Breast epithelium (tissue), 4 donors: ENCODE data around the gene NHLRC4. TPM values are rescaled to one million over a fixed set of nuclear protein-coding genes. Genes with fewer than 3 reads are reported as not detected.

Experiments used
- DNase-seq, 2 donors: peaks; one replicate each; pipeline ENCODE4 v3.0.0-alpha.2; 2019; ENCODE audit warnings: low spot score in 2 of 2
- H3K27ac ChIP-seq, 2 donors: fragments of 200-600 bp; sonication (generic) in 1 of 2; one replicate each; pipeline ENCODE4 v1.5.1; 2016 to 2019; ENCODE audit warnings: mild to moderate bottlenecking in 1 of 2
- H3K27me3 ChIP-seq, 2 donors: fragments of 200-600 bp; sonication (generic) in 1 of 2; one replicate each; pipeline versions ENCODE4 v1.5.1 to v1.6.0; 2017 to 2019; ENCODE audit warnings: control low read depth in 1 of 2, mild to moderate bottlenecking in 1 of 2
- H3K36me3 ChIP-seq: fragments of 200-600 bp; one replicate; pipeline ENCODE4 v1.5.1; 2019
- H3K4me1 ChIP-seq, 2 donors: fragments of 200-600 bp; sonication (generic); one replicate each; pipeline ENCODE4 v1.5.1; 2016 to 2019; ENCODE audit warnings: control low read depth in 1 of 2
- H3K4me3 ChIP-seq, 3 donors: fragments of 200-600 bp; sonication (generic); 1 replicate in 2 of 3; 2 replicates in 1 of 3; pipeline ENCODE4 v1.5.1; 2016 to 2019; ENCODE audit warnings: mild to moderate bottlenecking in 3 of 3, moderate library complexity in 2 of 3
- H3K9me3 ChIP-seq, 2 donors: fragments of 200-600 bp; sonication (generic) in 1 of 2; one replicate each; pipeline ENCODE4 v1.5.1; 2016 to 2019; ENCODE audit warnings: control low read depth in 1 of 2
- POLR2A ChIP-seq: fragments of 450-650 bp; IDR thresholded peaks from one replicate; pipeline ENCODE4 v1.6.1; 2016; ENCODE audit warnings: antibody characterized with exemption, mild to moderate bottlenecking, moderate library complexity
- POLR2AphosphoS5 ChIP-seq, 3 donors: sonication (generic); formaldehyde crosslinking; IDR thresholded peaks; one replicate each; pipeline ENCODE4 v1.6.1; 2017; ENCODE audit warnings: antibody characterized with exemption in 3 of 3
- intact Hi-C: fragments of 100-400 bp; cut with DNase I; formaldehyde crosslinking; loops from one replicate; pipeline ENCODE4 v1.15.1; 2023; ENCODE audit warnings: low total_unique reads
- total RNA-seq, 3 donors: library from RNA; depleted of rRNA; stranded (reverse); fragments of >200 nt; gene quantifications; one replicate each; pipeline ENCODE4 v1.1.0, GENCODE V29; 2016
- TF ChIP-seq, protein P1 (sequence below), 3 donors: fragments of 450-650 bp; IDR thresholded peaks; one replicate each; pipeline ENCODE4 v1.5.1; 2016 to 2017; ENCODE audit warnings: antibody characterized with exemption in 3 of 3, mild to moderate bottlenecking in 3 of 3, moderate library complexity in 3 of 3

The NHLRC4 gene
- total RNA-seq, 3 donors from 2014 or later, result 0.32 to 1.9 (median 0.66) TPM

DNA sequence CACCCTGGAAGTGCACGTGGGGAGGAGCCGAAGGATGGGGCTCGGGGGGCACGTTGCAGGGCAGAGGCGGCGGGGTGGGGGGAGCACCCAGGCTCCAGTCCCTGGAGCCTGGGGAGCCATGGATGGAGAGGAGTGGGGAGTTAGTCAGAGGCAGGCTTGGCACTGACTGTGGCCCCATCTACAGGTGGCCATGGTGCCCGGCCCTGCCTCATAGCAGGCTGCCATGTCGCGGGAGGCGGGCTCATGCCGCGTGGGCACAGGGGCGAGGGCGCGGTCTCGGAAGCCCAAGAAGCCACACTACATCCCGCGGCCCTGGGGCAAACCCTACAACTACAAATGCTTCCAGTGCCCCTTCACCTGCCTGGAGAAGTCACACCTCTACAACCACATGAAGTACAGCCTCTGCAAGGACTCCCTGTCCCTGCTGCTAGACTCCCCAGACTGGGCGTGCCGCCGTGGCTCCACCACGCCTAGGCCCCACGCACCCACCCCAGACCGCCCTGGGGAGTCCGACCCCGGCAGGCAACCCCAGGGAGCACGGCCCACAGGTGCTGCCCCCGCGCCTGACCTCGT, 3.6 kb upstream of the NHLRC4 start:
- peaks cover 5 to 39% of the 10 kb centered on the region in 2 donors for H3K27me3 ChIP-seq

DNA sequence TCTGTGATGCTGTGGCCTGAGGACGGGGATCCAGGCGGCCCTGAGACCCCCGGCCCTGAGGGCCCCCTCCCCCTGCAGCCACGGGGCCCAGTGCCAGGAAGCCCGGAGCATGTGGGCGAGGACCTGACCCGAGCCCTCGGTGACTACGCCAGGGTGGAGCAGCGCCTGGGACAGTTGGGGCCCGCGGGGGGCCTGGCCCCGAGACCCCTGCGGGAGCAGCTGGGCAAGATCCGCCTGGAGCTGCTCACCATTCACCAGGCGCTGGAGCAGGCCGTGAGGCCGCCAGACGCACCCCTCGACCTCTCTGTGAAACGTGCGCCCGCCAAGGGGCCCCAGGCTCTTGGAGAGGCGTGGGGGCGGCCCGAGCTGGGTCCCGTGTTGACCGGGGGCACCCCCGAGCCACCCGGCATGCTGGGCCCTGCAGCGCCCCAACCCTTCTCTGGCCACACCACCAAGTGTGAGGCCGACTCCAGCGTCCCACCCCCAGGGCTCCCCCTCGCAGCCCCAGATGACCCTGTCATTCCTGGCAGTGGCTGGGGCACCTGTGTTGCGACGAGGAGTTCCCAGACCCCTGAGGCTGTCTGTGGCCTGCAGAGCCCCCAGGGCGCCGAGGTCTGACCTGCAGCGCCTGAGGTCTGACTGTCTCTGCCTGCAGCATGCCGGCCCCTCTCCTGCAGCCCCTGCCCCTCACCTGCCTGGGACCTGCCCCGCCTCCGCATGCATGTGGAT, 2.0 kb upstream of the NHLRC4 start:
- no peak for DNase-seq
- TF ChIP-seq, protein P1, sequence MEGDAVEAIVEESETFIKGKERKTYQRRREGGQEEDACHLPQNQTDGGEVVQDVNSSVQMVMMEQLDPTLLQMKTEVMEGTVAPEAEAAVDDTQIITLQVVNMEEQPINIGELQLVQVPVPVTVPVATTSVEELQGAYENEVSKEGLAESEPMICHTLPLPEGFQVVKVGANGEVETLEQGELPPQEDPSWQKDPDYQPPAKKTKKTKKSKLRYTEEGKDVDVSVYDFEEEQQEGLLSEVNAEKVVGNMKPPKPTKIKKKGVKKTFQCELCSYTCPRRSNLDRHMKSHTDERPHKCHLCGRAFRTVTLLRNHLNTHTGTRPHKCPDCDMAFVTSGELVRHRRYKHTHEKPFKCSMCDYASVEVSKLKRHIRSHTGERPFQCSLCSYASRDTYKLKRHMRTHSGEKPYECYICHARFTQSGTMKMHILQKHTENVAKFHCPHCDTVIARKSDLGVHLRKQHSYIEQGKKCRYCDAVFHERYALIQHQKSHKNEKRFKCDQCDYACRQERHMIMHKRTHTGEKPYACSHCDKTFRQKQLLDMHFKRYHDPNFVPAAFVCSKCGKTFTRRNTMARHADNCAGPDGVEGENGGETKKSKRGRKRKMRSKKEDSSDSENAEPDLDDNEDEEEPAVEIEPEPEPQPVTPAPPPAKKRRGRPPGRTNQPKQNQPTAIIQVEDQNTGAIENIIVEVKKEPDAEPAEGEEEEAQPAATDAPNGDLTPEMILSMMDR (IDR thresholded peaks at IDR 0.05), result no peak
- TF ChIP-seq POLR2A (no peak), POLR2AphosphoS5 (IDR thresholded peaks at IDR 0.05) (no peak)
- no peaks in the 10 kb centered on the region for H3K9me3 ChIP-seq
- intact Hi-C loops, result loop anchor here (1.0 kb wide), 1 partner anchor 19 kb away; no protein-coding TSS in a partner anchor
- peaks cover 3 to 22% of the 10 kb centered on the region in 2 donors for H3K27me3 ChIP-seq
- no peak overlapping the region for H3K27ac ChIP-seq
- peak overlapping the region in 1 of 3 donors; percentile 62 for H3K4me3 ChIP-seq
- peaks cover 24 to 30% of the 10 kb centered on the region in 2 donors for H3K4me1 ChIP-seq
- H3K36me3 ChIP-seq, result no peaks in the 10 kb centered on the region

More for the DNA sequence above, 3.6 kb upstream of the NHLRC4 start:
- Histone ChIP-seq H3K36me3 (no peaks in the 10 kb centered on the region), H3K4me3 (no peak overlapping the region), H3K4me1 (peaks cover 17 to 21% of the 10 kb centered on the region in 2 donors), H3K9me3 (no peaks in the 10 kb centered on the region), H3K27ac (no peak overlapping the region)
- no peak for TF ChIP-seq POLR2AphosphoS5 (IDR thresholded peaks at IDR 0.05)
- TF ChIP-seq POLR2A, result no peak
- TF ChIP-seq, protein P1 (IDR thresholded peaks at IDR 0.05), result no peak
- no peak for DNase-seq
- intact Hi-C loops, result no loop called here

DNA sequence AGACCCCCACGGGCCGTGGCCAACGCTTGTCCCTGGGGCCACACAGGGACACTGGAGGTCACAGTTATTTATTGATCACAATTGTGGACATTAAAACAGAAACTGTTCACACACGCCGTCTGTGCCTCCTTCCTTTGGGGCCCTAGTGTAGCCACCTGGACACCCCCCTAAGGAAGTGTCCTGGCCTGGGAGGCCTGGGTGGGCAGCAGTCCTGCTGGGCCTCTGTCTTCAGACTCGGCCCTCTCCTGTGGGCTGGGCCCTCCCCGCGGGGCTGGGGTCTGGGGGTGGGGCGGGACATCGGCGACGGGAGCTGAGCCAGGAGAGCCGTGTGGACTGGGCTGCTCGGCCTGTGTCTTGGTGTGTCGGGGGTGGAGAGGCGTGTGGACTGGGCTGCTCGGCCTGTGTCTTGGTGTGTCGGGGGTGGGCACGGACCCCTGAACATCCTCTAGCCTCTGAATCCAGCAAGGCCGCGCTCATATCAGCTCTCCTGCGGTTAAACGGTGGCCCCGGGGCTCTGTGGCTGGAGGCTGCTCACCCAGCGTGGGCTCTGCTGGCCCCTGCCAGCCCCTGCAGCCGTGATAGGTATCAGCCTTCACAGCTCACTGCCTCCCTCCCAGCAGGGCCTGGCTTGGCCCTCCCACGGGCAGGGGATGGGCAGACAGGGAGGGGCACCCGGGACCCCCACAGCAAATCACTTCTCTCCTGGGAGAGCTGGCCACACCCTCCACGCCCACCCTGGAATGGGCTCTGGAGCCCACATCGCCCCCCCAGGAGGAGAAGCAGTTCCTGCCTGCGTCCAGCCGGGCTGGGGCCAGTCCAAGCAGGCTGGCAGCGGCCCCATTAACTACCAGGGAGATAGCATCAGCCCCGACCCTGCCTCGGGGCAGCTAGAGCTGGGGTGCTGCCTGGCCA, 1.1 kb upstream of the NHLRC4 start:
- Histone ChIP-seq H3K4me1 (peaks cover 24 to 30% of the 10 kb centered on the region in 2 donors), H3K9me3 (no peaks in the 10 kb centered on the region)

DNA sequence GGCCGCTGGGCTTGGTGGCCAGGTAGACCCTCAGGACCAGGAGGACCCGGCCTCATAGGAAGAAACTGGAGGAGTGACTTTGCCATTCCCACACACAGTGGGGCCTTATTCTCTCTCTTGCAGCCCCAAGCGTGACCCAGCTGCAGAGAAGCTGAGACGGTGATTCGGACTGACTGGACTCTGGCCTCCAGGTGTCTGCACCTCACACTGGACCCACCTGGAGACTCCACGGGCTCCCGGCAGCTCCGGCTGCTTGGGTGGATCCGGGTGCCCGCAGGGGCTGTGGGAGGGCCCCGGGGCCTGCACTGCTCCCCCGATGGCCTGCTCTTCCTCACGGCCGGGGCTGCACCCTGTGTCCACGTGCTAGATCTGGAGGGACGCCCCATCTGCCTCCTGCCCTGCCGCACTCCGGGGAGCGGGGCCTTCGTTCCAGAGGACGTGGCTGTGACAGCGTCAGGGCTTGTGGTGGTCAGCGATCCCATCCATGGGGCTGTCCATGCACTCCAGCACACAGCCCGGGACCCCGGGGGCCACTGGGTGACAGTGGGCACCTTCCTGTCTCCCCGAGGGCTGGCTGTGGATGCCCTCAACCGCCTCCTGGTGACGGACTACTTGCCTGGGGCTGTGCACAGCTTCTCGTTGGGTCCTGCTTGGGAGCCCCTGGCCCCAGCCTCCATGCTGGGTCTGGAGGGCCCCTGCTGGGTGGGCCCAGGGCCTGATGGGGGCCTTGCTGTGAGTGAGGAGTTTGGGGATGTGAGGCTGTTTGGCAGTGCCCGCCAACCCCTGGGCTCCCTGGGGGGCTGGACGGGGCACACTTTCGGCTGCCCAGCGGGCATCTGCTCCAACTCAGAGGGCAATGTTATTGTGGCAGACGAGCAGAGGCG, 810 bp downstream of the NHLRC4 start:
- peaks cover 0 to 5% of the 10 kb centered on the region in 2 donors for H3K27me3 ChIP-seq
- no peaks in the 10 kb centered on the region for H3K9me3 ChIP-seq
- intact Hi-C loops, result no loop called here
- no peaks in the 10 kb centered on the region for H3K36me3 ChIP-seq
- TF ChIP-seq, protein P1 (IDR thresholded peaks at IDR 0.05), result no peak
- no peak for TF ChIP-seq POLR2AphosphoS5 (IDR thresholded peaks at IDR 0.05)
- TF ChIP-seq POLR2A, result no peak
- peaks cover 24 to 30% of the 10 kb centered on the region in 2 donors for H3K4me1 ChIP-seq
- peak overlapping the region; percentile 10 to 62 (median 37) for H3K4me3 ChIP-seq
- peak overlapping the region; percentile 61 to 92 for H3K27ac ChIP-seq
- no peak for DNase-seq

More for the DNA sequence above, 1.1 kb upstream of the NHLRC4 start:
- intact Hi-C loops, result loop anchor here (1.0 kb wide), 1 partner anchor 19 kb away; no protein-coding TSS in a partner anchor
- DNase-seq, result peak in 1 of 2 donors; percentile 74
- TF ChIP-seq POLR2AphosphoS5 (IDR thresholded peaks at IDR 0.05) (no peak), POLR2A (no peak)
- TF ChIP-seq, protein P1 (IDR thresholded peaks at IDR 0.05), result no peak
- Histone ChIP-seq H3K27me3 (peaks cover 2 to 21% of the 10 kb centered on the region in 2 donors), H3K27ac (peak overlapping the region; percentile 61 to 86), H3K4me3 (peak overlapping the region in 2 of 3 donors; percentile 27 to 62), H3K36me3 (no peaks in the 10 kb centered on the region)
